ENCODE data around the gene CDKN1A.

DNA sequence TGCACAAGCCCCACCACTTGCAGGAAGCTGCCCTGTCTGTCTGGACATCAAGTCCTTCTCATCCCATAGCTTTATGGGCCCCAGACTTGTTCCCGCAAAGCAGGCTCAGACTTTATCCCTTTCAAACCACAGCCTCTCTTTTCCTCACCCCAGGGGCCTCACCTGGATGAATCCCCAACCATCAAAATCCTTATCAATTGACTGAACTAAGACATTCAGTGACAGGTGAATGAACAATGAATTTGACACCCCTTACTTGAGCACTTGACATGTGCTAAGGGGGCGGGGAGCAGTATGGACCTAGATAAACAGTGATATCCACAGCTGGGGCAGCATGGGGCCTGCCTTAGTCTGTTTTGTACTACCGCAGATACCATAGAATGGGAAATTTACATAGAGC, 24.1 kb downstream of the CDKN1A start:
- TF ChIP-seq, protein P1, sequence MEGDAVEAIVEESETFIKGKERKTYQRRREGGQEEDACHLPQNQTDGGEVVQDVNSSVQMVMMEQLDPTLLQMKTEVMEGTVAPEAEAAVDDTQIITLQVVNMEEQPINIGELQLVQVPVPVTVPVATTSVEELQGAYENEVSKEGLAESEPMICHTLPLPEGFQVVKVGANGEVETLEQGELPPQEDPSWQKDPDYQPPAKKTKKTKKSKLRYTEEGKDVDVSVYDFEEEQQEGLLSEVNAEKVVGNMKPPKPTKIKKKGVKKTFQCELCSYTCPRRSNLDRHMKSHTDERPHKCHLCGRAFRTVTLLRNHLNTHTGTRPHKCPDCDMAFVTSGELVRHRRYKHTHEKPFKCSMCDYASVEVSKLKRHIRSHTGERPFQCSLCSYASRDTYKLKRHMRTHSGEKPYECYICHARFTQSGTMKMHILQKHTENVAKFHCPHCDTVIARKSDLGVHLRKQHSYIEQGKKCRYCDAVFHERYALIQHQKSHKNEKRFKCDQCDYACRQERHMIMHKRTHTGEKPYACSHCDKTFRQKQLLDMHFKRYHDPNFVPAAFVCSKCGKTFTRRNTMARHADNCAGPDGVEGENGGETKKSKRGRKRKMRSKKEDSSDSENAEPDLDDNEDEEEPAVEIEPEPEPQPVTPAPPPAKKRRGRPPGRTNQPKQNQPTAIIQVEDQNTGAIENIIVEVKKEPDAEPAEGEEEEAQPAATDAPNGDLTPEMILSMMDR (IDR thresholded peaks at IDR 0.05), result no peak
- TF ChIP-seq POLR2A (IDR thresholded peaks at IDR 0.05), result no peak

Measured in uterus (tissue), 2 donors.